Effector memory CD4-positive, alpha-beta T cell (primary cell): Measurements from ENCODE around the gene C10orf143.
A peak's percentile ranks its signal among the peaks of the same experiment; 100 is the strongest.

Experiments
- DNase-seq, 3 donors: peaks; one replicate each; pipeline ENCODE4 v3.0.0-alpha.2; 2020
- H3K27ac ChIP-seq: 2 replicates; pipeline ENCODE4 v1.7.0; 2013; ENCODE audit warnings: mild to moderate bottlenecking, low read length, moderate library complexity; ENCODE audit not compliant: insufficient read depth, poor library complexity, severe bottlenecking
- H3K27me3 ChIP-seq: replicated peaks from 2 replicates; pipeline ENCODE4 v1.7.0; 2013; ENCODE audit warnings: mild to moderate bottlenecking, low read length; ENCODE audit not compliant: insufficient read depth, control insufficient read depth, poor library complexity, severe bottlenecking
- H3K36me3 ChIP-seq: 2 replicates; pipeline ENCODE4 v1.7.0; 2013; ENCODE audit warnings: mild to moderate bottlenecking, low read length, moderate library complexity; ENCODE audit not compliant: control insufficient read depth, insufficient read depth
- H3K4me1 ChIP-seq: 2 replicates; pipeline ENCODE4 v1.7.0; 2013; ENCODE audit warnings: low read length, mild to moderate bottlenecking; ENCODE audit not compliant: control insufficient read depth, insufficient read depth, poor library complexity, severe bottlenecking
- H3K4me3 ChIP-seq: 2 replicates; pipeline ENCODE4 v1.7.0; 2013; ENCODE audit warnings: low read length, low read depth, mild to moderate bottlenecking; ENCODE audit not compliant: insufficient read depth, poor library complexity, severe bottlenecking
- H3K9me3 ChIP-seq: 2 replicates; pipeline ENCODE4 v1.7.0; 2013; ENCODE audit warnings: mild to moderate bottlenecking, low read length, moderate library complexity; ENCODE audit not compliant: control insufficient read depth
- total RNA-seq, 3 donors: gene quantifications; one replicate each; lab custom pipeline; 2026; lab: John Stamatoyannopoulos, UW

C10orf143 gene
- 2.6 to 4.6 (median 3.5) reads per million in 3 donors for total RNA-seq

DNA sequence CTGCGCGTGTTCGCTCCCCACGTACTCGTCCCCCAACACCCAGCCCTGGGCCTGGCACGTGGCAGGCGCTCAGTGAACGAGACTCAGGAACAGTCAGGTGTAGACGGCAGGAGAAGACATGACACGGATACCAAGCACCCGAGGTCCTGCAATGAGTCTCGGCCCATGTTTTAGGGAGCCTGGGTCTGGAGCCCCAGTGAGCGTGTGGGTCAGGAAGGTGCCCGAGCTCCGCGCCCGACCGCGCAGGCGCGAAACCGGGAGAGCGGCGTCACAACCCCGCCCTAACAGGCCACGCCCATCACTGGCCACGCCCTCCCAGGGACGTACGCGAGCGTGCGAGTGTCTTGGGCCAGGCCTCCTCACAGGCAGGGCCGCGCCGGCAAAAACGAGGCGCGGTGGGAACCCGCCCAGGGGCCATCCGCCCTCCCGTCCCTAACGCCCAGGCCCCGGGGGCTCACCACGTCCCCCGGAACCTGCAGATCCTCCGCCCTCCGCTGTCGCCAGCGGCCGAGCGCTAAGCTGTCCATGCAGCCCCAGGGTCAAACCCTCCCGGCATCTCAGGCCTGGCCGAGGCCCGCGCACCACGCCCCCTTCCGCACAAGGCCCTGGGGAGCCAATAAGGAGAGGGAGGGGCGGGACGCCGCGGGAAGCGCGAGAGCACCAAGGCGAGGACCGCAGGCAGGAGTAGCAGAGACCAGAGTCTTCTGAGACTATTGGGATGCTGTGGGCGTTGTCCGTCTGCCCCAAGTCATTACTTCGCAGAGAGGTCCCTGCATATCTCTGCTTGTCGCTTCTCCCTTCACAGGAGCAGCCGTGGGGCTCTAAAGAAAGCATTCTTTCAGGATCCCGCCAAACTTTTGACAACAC, at the start of gene C10orf143:
C10orf143 (minus strand) TSS at position 585 of the 867 bp plus-strand sequence; CDS start at position 527, 58 bp downstream.
- peak; percentile 95 to 97 (median 96) for DNase-seq
- no peaks in the 10 kb centered on the region for H3K27me3 ChIP-seq
- H3K27ac ChIP-seq: peak within 1 kb of the TSS; percentile 90
- peaks cover 22% of the 10 kb centered on the region for H3K4me1 ChIP-seq
- H3K36me3 ChIP-seq: no peaks in the 10 kb centered on the region
- H3K4me3 ChIP-seq: peak within 1 kb of the TSS; percentile 80
- H3K9me3 ChIP-seq: no peaks in the 10 kb centered on the region

DNA sequence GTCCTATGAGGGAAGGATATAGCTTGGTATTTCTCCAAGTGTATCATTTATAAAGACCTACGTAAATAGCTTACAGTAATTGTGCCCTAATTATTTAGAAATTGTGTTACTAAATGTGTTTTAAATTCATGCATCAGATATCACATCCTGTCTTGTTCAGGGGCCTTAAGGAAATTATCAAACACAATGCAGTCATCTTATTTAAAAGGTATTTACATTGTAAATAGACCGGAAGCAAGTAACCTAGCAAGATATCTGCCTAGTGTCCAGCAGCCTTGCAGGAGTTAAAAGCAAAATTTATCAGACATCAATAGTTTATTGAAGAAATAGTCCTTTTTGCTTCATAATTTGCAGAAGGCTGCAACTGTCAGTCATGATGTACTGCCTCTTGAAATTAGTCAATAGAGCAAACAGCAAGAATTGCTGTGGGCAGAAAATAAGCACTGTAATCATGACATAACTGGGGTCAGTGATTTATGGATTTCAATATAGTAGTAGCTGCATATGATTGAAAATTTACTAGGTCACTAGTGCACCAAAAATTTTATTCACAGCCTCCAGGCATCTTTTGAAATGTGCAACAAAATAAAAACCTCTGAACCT, 48.7 kb upstream of the C10orf143 start:
- DNase-seq: no peak
- Histone ChIP-seq H3K9me3 (no peaks in the 10 kb centered on the region), H3K36me3 (peaks cover 20% of the 10 kb centered on the region), H3K27me3 (no peaks in the 10 kb centered on the region), H3K27ac (no peak overlapping the region), H3K4me1 (no peaks in the 10 kb centered on the region), H3K4me3 (no peak overlapping the region)

DNA sequence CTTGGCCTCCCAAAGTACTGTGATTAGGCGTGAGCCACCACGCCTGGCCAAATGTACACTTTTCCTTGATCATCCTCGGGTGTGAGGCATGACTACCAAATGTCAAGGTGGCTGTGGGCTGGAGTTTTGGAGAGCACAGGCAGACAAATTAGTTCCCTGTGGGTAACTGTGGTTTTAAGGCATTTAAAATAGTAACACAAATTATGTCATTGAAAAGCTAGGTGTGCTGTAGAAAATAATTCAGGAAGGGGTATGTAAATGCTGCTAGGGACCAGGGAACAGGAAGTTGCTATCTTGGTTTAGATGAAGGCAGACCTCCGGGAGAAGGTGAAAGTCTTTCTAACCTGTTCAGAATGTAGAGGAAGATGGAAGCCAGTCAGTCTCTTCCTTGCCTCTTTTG, 35.4 kb upstream of the C10orf143 start:
- no peak overlapping the region for H3K27ac ChIP-seq
- no peak overlapping the region for H3K4me3 ChIP-seq
- H3K4me1 ChIP-seq: peaks cover 4% of the 10 kb centered on the region
- peaks cover 11% of the 10 kb centered on the region for H3K36me3 ChIP-seq
- no peaks in the 10 kb centered on the region for H3K9me3 ChIP-seq
- no peaks in the 10 kb centered on the region for H3K27me3 ChIP-seq
- DNase-seq: no peak

DNA sequence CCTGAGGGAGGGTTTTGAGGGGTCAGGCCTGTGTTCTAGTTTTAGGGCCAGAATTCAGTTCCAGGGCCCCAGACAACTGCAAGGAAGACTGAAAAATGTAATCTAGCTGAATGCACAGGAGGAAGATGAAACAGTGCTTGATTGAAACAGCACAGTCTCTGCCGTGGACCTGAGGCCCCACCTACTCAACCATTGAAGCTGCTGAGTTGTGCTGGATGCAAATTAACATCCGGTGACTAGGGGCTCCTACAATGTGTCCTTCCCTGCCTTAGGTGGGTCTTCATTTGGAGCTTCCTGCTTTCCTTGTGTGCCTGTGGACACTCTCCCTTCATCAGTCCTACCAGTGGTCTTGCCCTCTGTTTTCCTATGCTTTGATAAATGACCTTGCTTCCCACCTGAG, 31.2 kb upstream of the C10orf143 start:
- Histone ChIP-seq H3K9me3 (no peaks in the 10 kb centered on the region), H3K27ac (no peak overlapping the region), H3K4me3 (no peak overlapping the region), H3K4me1 (peaks cover 14% of the 10 kb centered on the region), H3K36me3 (peaks cover 4% of the 10 kb centered on the region), H3K27me3 (no peaks in the 10 kb centered on the region)
- DNase-seq: no peak

DNA sequence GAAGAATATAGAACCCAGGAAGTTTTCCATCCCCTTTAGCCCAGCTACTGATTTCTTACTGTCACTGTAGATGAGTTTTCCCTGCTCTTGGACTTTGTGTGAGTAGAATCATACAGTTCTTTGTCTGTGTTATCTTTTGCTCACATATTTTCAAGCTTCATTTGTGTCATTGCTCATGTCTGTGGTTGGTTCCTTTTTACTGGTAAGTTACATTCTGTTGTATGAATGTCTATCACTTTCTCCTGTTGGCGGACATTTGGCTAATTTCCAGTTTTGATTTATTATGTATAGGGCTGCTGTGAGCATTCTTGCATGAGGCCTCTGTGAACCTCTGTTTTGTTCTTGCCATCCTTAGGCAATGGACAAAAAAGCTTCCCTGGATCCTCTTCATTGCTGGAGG, 30.8 kb upstream of the C10orf143 start:
- Histone ChIP-seq H3K9me3 (no peaks in the 10 kb centered on the region), H3K27ac (no peak overlapping the region), H3K36me3 (peaks cover 3% of the 10 kb centered on the region), H3K4me1 (peaks cover 14% of the 10 kb centered on the region), H3K4me3 (no peak overlapping the region), H3K27me3 (no peaks in the 10 kb centered on the region)
- no peak for DNase-seq

DNA sequence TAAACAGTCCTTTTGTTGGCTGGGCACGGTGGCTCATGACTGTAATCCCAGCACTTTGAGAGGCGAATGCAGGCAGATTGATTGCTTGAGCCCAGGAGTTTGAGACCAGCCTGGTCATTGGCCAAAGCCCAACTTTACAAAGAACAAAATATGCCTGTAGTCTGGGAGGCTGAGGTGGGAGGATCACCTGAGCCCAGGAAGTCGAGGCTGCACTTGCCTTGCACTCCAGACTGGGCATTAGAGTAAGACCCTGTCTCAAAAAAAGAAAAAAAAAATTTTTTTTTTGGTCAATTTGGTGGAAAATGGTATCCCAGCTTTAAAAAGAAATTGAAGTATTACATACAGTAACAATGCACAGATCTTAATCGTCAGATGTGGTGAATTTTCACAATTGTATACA, 30.4 kb upstream of the C10orf143 start:
- H3K4me3 ChIP-seq: no peak overlapping the region
- H3K9me3 ChIP-seq: no peaks in the 10 kb centered on the region
- H3K36me3 ChIP-seq: no peaks in the 10 kb centered on the region
- no peak overlapping the region for H3K27ac ChIP-seq
- no peaks in the 10 kb centered on the region for H3K27me3 ChIP-seq
- no peak for DNase-seq
- H3K4me1 ChIP-seq: peaks cover 15% of the 10 kb centered on the region

DNA sequence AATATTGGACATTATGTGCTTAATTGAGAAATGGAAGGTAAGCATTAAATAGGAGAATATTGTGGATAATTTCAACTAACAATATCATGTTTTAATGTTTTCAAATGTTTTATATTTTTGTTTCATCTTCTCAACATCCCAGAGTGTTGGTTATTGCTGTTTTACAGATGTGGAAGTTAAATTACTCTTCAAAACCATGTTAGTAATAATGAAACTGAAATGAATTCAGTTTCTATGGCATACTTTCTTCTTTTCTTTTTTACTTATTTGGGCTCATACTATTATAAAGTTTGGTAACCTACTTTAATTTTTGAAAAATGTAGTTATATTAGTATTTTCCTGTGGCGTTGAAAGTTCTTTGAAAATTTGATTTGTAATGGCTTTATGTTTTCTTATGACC, 29.8 kb upstream of the C10orf143 start:
- peaks cover 21% of the 10 kb centered on the region for H3K4me1 ChIP-seq
- no peak for DNase-seq
- H3K36me3 ChIP-seq: no peaks in the 10 kb centered on the region

DNA sequence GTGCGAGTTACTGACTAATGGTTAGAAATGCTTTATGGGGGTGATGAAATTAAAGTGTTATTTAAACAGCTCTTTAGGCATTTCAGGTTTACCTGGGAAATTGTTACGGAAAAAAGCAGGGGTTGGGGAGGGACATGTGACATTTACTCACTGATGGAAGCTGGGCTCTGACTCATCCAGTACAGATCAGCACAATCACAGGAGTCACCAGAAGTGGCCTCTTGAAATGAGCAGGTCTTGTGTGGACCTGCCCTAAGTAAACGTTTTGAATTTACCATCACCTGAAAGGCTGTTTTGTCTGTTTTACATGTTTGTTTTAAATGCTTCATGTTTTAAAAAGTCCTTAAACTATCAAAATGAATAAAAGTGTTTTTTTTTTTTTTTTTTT, 27.8 kb upstream of the C10orf143 start:
- H3K4me3 ChIP-seq: no peak overlapping the region
- H3K27me3 ChIP-seq: no peaks in the 10 kb centered on the region
- no peak overlapping the region for H3K27ac ChIP-seq
- no peaks in the 10 kb centered on the region for H3K9me3 ChIP-seq
- H3K36me3 ChIP-seq: no peaks in the 10 kb centered on the region
- H3K4me1 ChIP-seq: peaks cover 21% of the 10 kb centered on the region
- DNase-seq: no peak

More for the DNA sequence above, 29.8 kb upstream of the C10orf143 start:
- H3K9me3 ChIP-seq: no peaks in the 10 kb centered on the region
- no peak overlapping the region for H3K27ac ChIP-seq
- H3K4me3 ChIP-seq: no peak overlapping the region
- H3K27me3 ChIP-seq: no peaks in the 10 kb centered on the region

DNA sequence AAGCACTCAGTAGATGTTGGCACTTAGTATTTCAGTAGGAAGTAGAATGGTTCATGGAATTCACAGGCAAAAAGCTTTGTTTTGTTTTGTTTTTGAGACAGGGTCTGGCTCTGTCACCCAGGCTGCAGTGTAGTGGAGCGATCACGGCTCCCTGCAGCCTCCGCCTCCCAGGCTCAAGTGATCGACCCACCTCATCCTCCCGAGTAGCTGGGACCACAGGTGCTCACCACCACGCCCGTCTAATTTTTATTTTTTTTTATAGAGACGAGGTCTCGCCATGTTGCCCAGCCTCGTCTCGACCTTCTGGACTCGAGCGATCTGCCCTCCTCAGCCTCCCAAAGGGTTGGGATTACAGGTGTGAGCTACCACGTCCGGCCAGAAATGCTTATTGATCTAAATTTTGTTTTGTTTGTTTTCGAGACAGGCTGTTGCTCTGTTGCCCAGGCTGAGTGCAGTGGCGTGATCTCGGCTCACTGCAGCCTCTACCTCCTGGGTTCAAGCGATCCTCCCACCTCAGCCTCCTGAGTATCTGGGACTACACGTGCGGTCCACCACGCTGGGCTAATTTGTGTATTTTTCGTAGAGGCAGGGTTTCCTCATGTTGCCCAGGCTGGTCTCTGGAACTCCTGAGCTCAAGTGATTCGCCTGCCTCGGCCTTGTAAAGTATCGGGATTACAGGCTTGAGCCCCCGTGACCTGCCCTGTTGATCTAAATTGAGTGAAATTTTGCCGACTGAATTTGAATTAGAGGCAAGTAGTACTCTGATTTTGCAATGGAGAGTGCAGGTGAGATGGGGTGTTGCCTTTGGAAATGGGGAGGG, 27.2 kb upstream of the C10orf143 start:
- DNase-seq: no peak
- peaks cover 21% of the 10 kb centered on the region for H3K4me1 ChIP-seq

More for the DNA sequence above, 27.2 kb upstream of the C10orf143 start:
- H3K9me3 ChIP-seq: no peaks in the 10 kb centered on the region
- H3K36me3 ChIP-seq: no peaks in the 10 kb centered on the region
- no peaks in the 10 kb centered on the region for H3K27me3 ChIP-seq
- H3K4me3 ChIP-seq: no peak overlapping the region
- no peak overlapping the region for H3K27ac ChIP-seq
